Activated T-cell treated with anti-CD3 and anti-CD28 coated beads for 48 hours (primary cell): ENCODE data around the gene IL19.

Experiments used
- DNase-seq: peaks from one replicate; pipeline ENCODE4 v3.0.0-alpha.2; 2020; ENCODE audit warnings: low read depth

The IL19 gene

GRCh38 chr1:206863266-206863665, 92.7 kb downstream of the IL19 start:
- no peak for DNase-seq

GRCh38 chr1:206864939-206865671, 94.5 kb downstream of the IL19 start, which contains the start of gene IL20:
Gene IL20 (plus strand): TSS chr1:206865623. CDS start chr1:206865853, 230 bp downstream.
- peak; percentile 85 for DNase-seq

- no peak for DNase-seq
These were observed 95.5 kb downstream of the IL19 start for GRCh38 chr1:206866062-206866461.

- no peak for DNase-seq
These were observed 96.7 kb downstream of the IL19 start for GRCh38 chr1:206867239-206867638.

GRCh38 chr1:206867716-206868115, 97.1 kb downstream of the IL19 start:
- no peak for DNase-seq

- DNase-seq, result no peak
These were observed 97.7 kb downstream of the IL19 start for GRCh38 chr1:206868264-206868663.

- DNase-seq, result no peak
These were observed 101.6 kb downstream of the IL19 start for GRCh38 chr1:206872139-206872538.

GRCh38 chr1:206873603-206874188, 103.1 kb downstream of the IL19 start:
- DNase-seq, result no peak

- DNase-seq, result no peak
These were observed 105.3 kb downstream of the IL19 start for GRCh38 chr1:206875752-206876377.

GRCh38 chr1:206878456-206878855, 107.9 kb downstream of the IL19 start:
- DNase-seq, result no peak

- no peak for DNase-seq
These were observed 109.7 kb downstream of the IL19 start for GRCh38 chr1:206880314-206880713.

GRCh38 chr1:206882555-206882954, 112.0 kb downstream of the IL19 start:
- no peak for DNase-seq

GRCh38 chr1:206883160-206883559, 112.6 kb downstream of the IL19 start:
- DNase-seq, result no peak

- no peak for DNase-seq
These were observed 113.3 kb downstream of the IL19 start for GRCh38 chr1:206883876-206884275.

- no peak for DNase-seq
These were observed 114.9 kb downstream of the IL19 start for GRCh38 chr1:206885341-206886060.

GRCh38 chr1:206886831-206887230, 116.3 kb downstream of the IL19 start:
- no peak for DNase-seq

- DNase-seq, result no peak
These were observed 117.1 kb downstream of the IL19 start for GRCh38 chr1:206887701-206888100.

- no peak for DNase-seq
These were observed 119.8 kb downstream of the IL19 start for GRCh38 chr1:206890125-206891060.

GRCh38 chr1:206891412-206891811, 120.8 kb downstream of the IL19 start:
- no peak for DNase-seq
